HL-60 (cell line): Measurements from ENCODE around the gene LRIG2.

Source experiments
- DNase-seq, 2 experiments: peaks; one replicate each; pipeline ENCODE4 v3.0.0-alpha.2; 2010 to 2020; ENCODE audit warnings: low read depth in 1 of 2, low spot score in 1 of 2
- H3K27ac ChIP-seq: fragments of 250-450 bp; sonication (Bioruptor Pico); replicated peaks from 2 replicates; pipeline ENCODE4 v1.5.1; 2020; ENCODE audit warnings: mild to moderate bottlenecking, moderate library complexity
- H3K27me3 ChIP-seq: fragments of 250-450 bp; sonication (Bioruptor Pico); 2 replicates; pipeline ENCODE4 v1.5.1; 2021; ENCODE audit warnings: mild to moderate bottlenecking, moderate library complexity; ENCODE audit not compliant: insufficient read depth, poor library complexity, severe bottlenecking
- H3K4me3 ChIP-seq: replicated peaks from 2 replicates; pipeline ENCODE4 v1.5.1; 2011; ENCODE audit warnings: mild to moderate bottlenecking, control low read depth, low read length; ENCODE audit not compliant: insufficient read depth
- GABPA ChIP-seq: IDR thresholded peaks from 2 replicates; pipeline ENCODE4 v1.6.1; 2012; ENCODE audit warnings: low read depth
- POLR2AphosphoS5 ChIP-seq: IDR thresholded peaks from 2 replicates; pipeline ENCODE4 v1.6.1; 2012; ENCODE audit warnings: low read depth
- SPI1 ChIP-seq: IDR thresholded peaks from 2 replicates; pipeline ENCODE4 v1.6.1; 2012; ENCODE audit warnings: low read depth, mild to moderate bottlenecking, borderline replicate concordance
- TF ChIP-seq, protein P1 (sequence below): IDR thresholded peaks from one replicate; pipeline ENCODE4 v1.5.1; 2011; ENCODE audit warnings: low read length, control low read depth, inconsistent platforms; ENCODE audit not compliant: insufficient read depth
- TF ChIP-seq, protein P2 (sequence below): IDR thresholded peaks from 2 replicates; pipeline ENCODE4 v1.6.1; 2012; ENCODE audit warnings: low read depth; ENCODE audit not compliant: insufficient replicate concordance

Gene LRIG2

DNA sequence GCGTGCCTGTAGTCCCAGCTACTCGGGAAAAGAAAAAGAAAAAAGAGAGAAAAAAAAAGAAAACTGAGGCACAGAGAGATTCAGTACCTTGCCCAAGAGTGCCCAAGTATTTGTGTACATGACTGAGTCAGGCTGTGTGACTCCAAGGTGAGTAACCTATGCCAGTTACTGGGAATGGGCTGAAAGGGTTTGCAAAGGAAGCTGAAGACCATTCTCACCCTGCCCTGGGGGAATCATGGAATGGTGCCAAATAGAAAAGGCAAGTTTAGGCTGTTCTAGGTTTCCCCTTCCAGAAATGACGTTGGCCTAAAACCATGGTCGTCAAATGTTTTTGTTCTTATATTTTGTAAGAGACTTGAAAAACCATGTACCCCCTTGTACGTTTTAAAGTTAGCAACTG, 37.9 kb upstream of the LRIG2 start:
- TF ChIP-seq GABPA = no peak
- TF ChIP-seq, protein P1, sequence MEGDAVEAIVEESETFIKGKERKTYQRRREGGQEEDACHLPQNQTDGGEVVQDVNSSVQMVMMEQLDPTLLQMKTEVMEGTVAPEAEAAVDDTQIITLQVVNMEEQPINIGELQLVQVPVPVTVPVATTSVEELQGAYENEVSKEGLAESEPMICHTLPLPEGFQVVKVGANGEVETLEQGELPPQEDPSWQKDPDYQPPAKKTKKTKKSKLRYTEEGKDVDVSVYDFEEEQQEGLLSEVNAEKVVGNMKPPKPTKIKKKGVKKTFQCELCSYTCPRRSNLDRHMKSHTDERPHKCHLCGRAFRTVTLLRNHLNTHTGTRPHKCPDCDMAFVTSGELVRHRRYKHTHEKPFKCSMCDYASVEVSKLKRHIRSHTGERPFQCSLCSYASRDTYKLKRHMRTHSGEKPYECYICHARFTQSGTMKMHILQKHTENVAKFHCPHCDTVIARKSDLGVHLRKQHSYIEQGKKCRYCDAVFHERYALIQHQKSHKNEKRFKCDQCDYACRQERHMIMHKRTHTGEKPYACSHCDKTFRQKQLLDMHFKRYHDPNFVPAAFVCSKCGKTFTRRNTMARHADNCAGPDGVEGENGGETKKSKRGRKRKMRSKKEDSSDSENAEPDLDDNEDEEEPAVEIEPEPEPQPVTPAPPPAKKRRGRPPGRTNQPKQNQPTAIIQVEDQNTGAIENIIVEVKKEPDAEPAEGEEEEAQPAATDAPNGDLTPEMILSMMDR = no peak
- TF ChIP-seq, protein P2, sequence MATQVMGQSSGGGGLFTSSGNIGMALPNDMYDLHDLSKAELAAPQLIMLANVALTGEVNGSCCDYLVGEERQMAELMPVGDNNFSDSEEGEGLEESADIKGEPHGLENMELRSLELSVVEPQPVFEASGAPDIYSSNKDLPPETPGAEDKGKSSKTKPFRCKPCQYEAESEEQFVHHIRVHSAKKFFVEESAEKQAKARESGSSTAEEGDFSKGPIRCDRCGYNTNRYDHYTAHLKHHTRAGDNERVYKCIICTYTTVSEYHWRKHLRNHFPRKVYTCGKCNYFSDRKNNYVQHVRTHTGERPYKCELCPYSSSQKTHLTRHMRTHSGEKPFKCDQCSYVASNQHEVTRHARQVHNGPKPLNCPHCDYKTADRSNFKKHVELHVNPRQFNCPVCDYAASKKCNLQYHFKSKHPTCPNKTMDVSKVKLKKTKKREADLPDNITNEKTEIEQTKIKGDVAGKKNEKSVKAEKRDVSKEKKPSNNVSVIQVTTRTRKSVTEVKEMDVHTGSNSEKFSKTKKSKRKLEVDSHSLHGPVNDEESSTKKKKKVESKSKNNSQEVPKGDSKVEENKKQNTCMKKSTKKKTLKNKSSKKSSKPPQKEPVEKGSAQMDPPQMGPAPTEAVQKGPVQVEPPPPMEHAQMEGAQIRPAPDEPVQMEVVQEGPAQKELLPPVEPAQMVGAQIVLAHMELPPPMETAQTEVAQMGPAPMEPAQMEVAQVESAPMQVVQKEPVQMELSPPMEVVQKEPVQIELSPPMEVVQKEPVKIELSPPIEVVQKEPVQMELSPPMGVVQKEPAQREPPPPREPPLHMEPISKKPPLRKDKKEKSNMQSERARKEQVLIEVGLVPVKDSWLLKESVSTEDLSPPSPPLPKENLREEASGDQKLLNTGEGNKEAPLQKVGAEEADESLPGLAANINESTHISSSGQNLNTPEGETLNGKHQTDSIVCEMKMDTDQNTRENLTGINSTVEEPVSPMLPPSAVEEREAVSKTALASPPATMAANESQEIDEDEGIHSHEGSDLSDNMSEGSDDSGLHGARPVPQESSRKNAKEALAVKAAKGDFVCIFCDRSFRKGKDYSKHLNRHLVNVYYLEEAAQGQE = no peak
- no peak for TF ChIP-seq POLR2AphosphoS5
- TF ChIP-seq SPI1 = no peak
- no peak for DNase-seq
- Histone ChIP-seq H3K27ac (no peak overlapping the region), H3K4me3 (no peak overlapping the region), H3K27me3 (no peaks in the 10 kb centered on the region)

DNA sequence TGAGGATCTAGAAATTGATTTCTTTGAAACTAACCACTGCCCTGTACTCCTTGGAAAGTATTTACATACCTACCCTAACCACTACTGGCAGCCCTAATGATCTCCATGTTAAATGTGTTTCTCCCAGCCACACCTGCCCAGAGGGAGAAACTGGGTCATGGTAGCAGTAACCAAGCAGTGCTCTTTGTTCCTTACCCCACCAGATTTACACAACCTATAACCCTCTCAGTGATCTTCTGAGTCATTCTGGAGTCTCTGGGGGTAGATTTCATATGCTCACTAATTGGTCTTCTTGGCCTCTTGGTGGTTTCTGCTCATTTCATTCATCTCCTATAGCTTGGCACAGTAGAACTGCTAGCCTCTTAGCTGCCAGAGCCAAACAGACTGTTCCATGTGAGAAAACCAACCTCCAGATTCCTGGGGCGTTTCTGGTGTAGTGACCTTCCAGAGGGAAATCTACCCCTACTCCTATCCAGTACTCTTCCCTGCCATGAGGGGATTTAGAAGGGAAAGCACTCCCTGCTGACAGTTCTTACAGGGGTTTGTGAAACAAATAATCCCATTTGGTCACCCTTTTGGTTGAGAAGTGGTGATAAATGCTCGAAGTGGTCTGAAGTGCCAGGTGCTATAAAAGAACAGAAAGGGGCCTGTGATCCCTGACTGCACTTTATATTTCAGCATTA, 36.2 kb upstream of the LRIG2 start:
- Histone ChIP-seq H3K27ac (no peak overlapping the region), H3K4me3 (no peak overlapping the region), H3K27me3 (no peaks in the 10 kb centered on the region)
- no peak for DNase-seq
- TF ChIP-seq SPI1 (no peak), POLR2AphosphoS5 (no peak), GABPA (no peak)
- TF ChIP-seq, protein P2 = no peak
- TF ChIP-seq, protein P1 = no peak

GRCh38 chr1:113040041-113040440, 33.0 kb upstream of the LRIG2 start:
- Histone ChIP-seq H3K27me3 (no peaks in the 10 kb centered on the region), H3K27ac (no peak overlapping the region), H3K4me3 (no peak overlapping the region)
- TF ChIP-seq GABPA (no peak), SPI1 (no peak), POLR2AphosphoS5 (no peak)
- TF ChIP-seq, protein P1 = no peak
- TF ChIP-seq, protein P2 = no peak
- no peak for DNase-seq
